Endothelial cell of umbilical vein (primary cell): ENCODE measurements around the gene PDK4. TPM values are rescaled to one million over a fixed set of nuclear protein-coding genes. Genes with fewer than 3 reads are reported as not detected.

Experiments
- BruUV-seq: library from RNA; stranded (reverse); fragments of 400-500 nt; replicated peaks from 2 replicates; lab custom pipeline; 2021; lab: Mats Ljungman, UMichigan
- CTCF ChIA-PET: fragments of 300-600, 350-600 bp; sonication (Branson Sonifier 250); formaldehyde crosslinking; loops from one replicate; lab custom pipeline; 2021; ENCODE audit warnings: antibody characterized with exemption, inconsistent platforms; lab: Charles Lee
- POLR2A ChIA-PET: fragments of 300-600, 350-600 bp; sonication (Branson Sonifier 250); formaldehyde crosslinking; loops from one replicate; lab custom pipeline; 2021; ENCODE audit warnings: antibody characterized with exemption, inconsistent platforms; lab: Charles Lee
- DNase-seq: peaks from one replicate; pipeline ENCODE4 v3.0.0-alpha.2; 2011; ENCODE audit warnings: low read depth, low spot score
- FAIRE-seq: peaks from 2 replicates; lab custom pipeline; 2011; peaks lifted over from hg19 to GRCh38; lab: Jason Lieb, UNC
- H2AFZ ChIP-seq: 2 replicates; pipeline ENCODE4 v1.6.0; 2012; ENCODE audit warnings: low read depth, low read length, control low read depth, inconsistent platforms
- H3K27ac ChIP-seq: 2 replicates; pipeline ENCODE4 v1.5.1; 2011; ENCODE audit warnings: low read depth, mild to moderate bottlenecking, control low read depth, low read length, moderate library complexity; ENCODE audit not compliant: insufficient read depth
- H3K27me3 ChIP-seq, 2 experiments: 2 replicates each; pipeline versions ENCODE4 v1.6.0 to v1.6.1; 2011; ENCODE audit warnings: low read length in 2 of 2, mixed read lengths in 1 of 2; ENCODE audit not compliant: control insufficient read depth in 2 of 2, insufficient read depth in 2 of 2
- H3K36me3 ChIP-seq, 2 experiments: 2 replicates in 1 of 2; 3 replicates in 1 of 2; pipeline ENCODE4 v1.5.1; 2011; ENCODE audit warnings: low read length in 2 of 2, mild to moderate bottlenecking in 1 of 2, moderate library complexity in 1 of 2; ENCODE audit not compliant: control insufficient read depth in 2 of 2, insufficient read depth in 2 of 2; ENCODE audit errors: extremely low read depth in 1 of 2
- H3K4me1 ChIP-seq: 3 replicates; pipeline ENCODE4 v1.5.1; 2011; ENCODE audit warnings: mild to moderate bottlenecking, low read length; ENCODE audit not compliant: control insufficient read depth, insufficient read depth; ENCODE audit errors: extremely low read depth
- H3K4me2 ChIP-seq: 2 replicates; pipeline ENCODE4 v1.6.1; 2011; ENCODE audit warnings: low read length, control low read depth, mixed read lengths; ENCODE audit not compliant: insufficient read depth
- H3K4me3 ChIP-seq, 3 experiments: fragments of 200-600 bp in 1 of 3; sonication (generic), shearing (Covaris generic) in 1 of 3; replicated peaks in 1 of 3; 2 replicates each; pipeline ENCODE4 v1.5.1; 2011 to 2016; ENCODE audit warnings: control low read depth in 3 of 3, low read length in 3 of 3, mild to moderate bottlenecking in 2 of 3, inconsistent platforms in 1 of 3, low read depth in 1 of 3, moderate library complexity in 1 of 3; ENCODE audit not compliant: insufficient read depth in 1 of 3
- H3K79me2 ChIP-seq: 2 replicates; pipeline ENCODE4 v1.6.0; 2012; ENCODE audit warnings: low read length, inconsistent platforms; ENCODE audit not compliant: control insufficient read depth, insufficient read depth
- H3K9ac ChIP-seq: replicated peaks from 2 replicates; pipeline ENCODE3; 2011; ENCODE audit warnings: low read length, control low read depth; ENCODE audit not compliant: insufficient read depth; ENCODE audit errors: extremely low read depth
- H3K9me1 ChIP-seq: replicated peaks from 3 replicates; pipeline ENCODE4 v1.6.0; 2011; ENCODE audit warnings: mild to moderate bottlenecking, low read length; ENCODE audit not compliant: control insufficient read depth, insufficient read depth; ENCODE audit errors: extremely low read depth
- H3K9me3 ChIP-seq: replicated peaks from 2 replicates; pipeline ENCODE4 v1.5.1; 2012; ENCODE audit warnings: low read length, inconsistent platforms; ENCODE audit not compliant: control insufficient read depth, insufficient read depth
- H4K20me1 ChIP-seq: replicated peaks from 2 replicates; pipeline ENCODE3; 2011; ENCODE audit warnings: mild to moderate bottlenecking, low read length; ENCODE audit not compliant: control insufficient read depth, insufficient read depth; ENCODE audit errors: extremely low read depth
- CTCF ChIP-seq, 2 donors: IDR thresholded peaks; 1 replicate in 1 of 2; 2 replicates in 1 of 2; pipeline ENCODE4 v1.5.1; 2011; ENCODE audit warnings: low read length in 2 of 2, mild to moderate bottlenecking in 2 of 2, moderate library complexity in 2 of 2, control low read depth in 1 of 2, inconsistent platforms in 1 of 2, low read depth in 1 of 2; ENCODE audit not compliant: insufficient read depth in 1 of 2; ENCODE audit errors: extremely low read depth in 1 of 2
- EZH2 ChIP-seq: IDR thresholded peaks from 2 replicates; pipeline ENCODE4 v1.6.1; 2012; ENCODE audit warnings: borderline replicate concordance, low read depth, mild to moderate bottlenecking, moderate library complexity, low read length, inconsistent platforms; ENCODE audit not compliant: severe bottlenecking
- FOS ChIP-seq: IDR thresholded peaks from 2 replicates; pipeline ENCODE4 v1.6.1; 2011; ENCODE audit warnings: mild to moderate bottlenecking, low read length, moderate library complexity, borderline replicate concordance; ENCODE audit not compliant: insufficient read depth
- GATA2 ChIP-seq: IDR thresholded peaks from 2 replicates; pipeline ENCODE4 v1.7.0; 2011; ENCODE audit warnings: low read depth, mild to moderate bottlenecking, moderate library complexity, mixed read lengths, low read length; ENCODE audit not compliant: insufficient read length, insufficient read depth
- JUN ChIP-seq: IDR thresholded peaks from 2 replicates; pipeline ENCODE4 v1.6.1; 2011; ENCODE audit warnings: borderline replicate concordance, low read depth; ENCODE audit not compliant: insufficient read length, insufficient read depth
- MAX ChIP-seq: IDR thresholded peaks from 2 replicates; pipeline ENCODE4 v1.6.1; 2011; ENCODE audit not compliant: insufficient read depth, insufficient read length
- MYC ChIP-seq: IDR thresholded peaks from one replicate; pipeline ENCODE4 v1.6.1; 2011; ENCODE audit warnings: mild to moderate bottlenecking, low read depth, low read length
- POLR2A ChIP-seq: IDR thresholded peaks from 2 replicates; pipeline ENCODE4 v1.6.1; 2012; ENCODE audit warnings: low read depth, mild to moderate bottlenecking, control low read depth, low read length
- POLR2AphosphoS5 ChIP-seq: IDR thresholded peaks from 2 replicates; pipeline ENCODE4 v1.6.1; 2012; ENCODE audit warnings: low read depth, mild to moderate bottlenecking, control low read depth, low read length, moderate library complexity; ENCODE audit not compliant: insufficient read depth
- dilution Hi-C: fragments of 300-500 bp; cut with MboI; formaldehyde crosslinking; loops from one replicate; pipeline ENCODE4 v1.15.0; 2019; ENCODE audit warnings: low sequenced_read_pairs; ENCODE audit not compliant: extremely low pct_ligation_motif_present
- intact Hi-C: fragments of 100-400 bp; cut with micrococcal nuclease; formaldehyde crosslinking; loops from one replicate; pipeline ENCODE4 v1.10.0; 2022
- polyA plus RNA-seq, 4 experiments: library from polyadenylated mRNA; depleted of rRNA in 3 of 4; stranded (reverse) in 3 of 4; unstranded in 1 of 4; fragments of >200 nt; gene quantifications; 2 replicates each; pipeline versions ENCODE4 v1.2.1 to v1.2.3, GENCODE V29; 2011 to 2012; ENCODE audit warnings: missing spikeins in 1 of 4
- total RNA-seq: library from RNA; stranded (reverse); gene quantifications from 2 replicates; pipeline ENCODE4 v1.2.3, GENCODE V29; 2021

The PDK4 gene
- total and polyA plus RNA-seq, 2 donors (not counting 3 experiments of a cell fraction or from before 2014, with no cell fraction given): 0.75 to 2.5 TPM

- no TSS peak for BruUV-seq
- no peak overlapping the region for H3K27ac ChIP-seq
- H3K4me3 ChIP-seq: no peak overlapping the region
- no peak overlapping the region for H3K9ac ChIP-seq
- no peak overlapping the region for H2AFZ ChIP-seq
- H3K4me1 ChIP-seq: no peaks in the 10 kb centered on the region
- POLR2A ChIA-PET: no interaction called here
- H4K20me1 ChIP-seq: no peaks in the 10 kb centered on the region
- H3K27me3 ChIP-seq: peaks cover 0 to 2% of the 10 kb centered on the region in 2 experiments
- no peaks in the 10 kb centered on the region for H3K9me1 ChIP-seq
- FAIRE-seq: no peak
- no peaks in the 10 kb centered on the region for H3K36me3 ChIP-seq
- no peaks in the 10 kb centered on the region for H3K79me2 ChIP-seq
- no peaks in the 10 kb centered on the region for H3K9me3 ChIP-seq
- intact Hi-C loops (no loop called here), dilution Hi-C loops (no loop called here)
- TF ChIP-seq JUN (no peak), GATA2 (no peak), POLR2A (no peak), CTCF (IDR thresholded peaks at IDR 0.05; ENCODE audit: extremely low read depth in 1 of 2, insufficient read depth in 1 of 2, low read depth in 1 of 2, low read length in 2 of 2) (no peak), FOS (no peak), EZH2 (no peak), MAX (no peak), MYC (no peak), POLR2AphosphoS5 (no peak)
- H3K4me2 ChIP-seq: no peak overlapping the region
- CTCF ChIA-PET: interaction anchor here (1.2 to 1.4 kb wide), 2 partner anchors 14 to 131 kb away, joined by 3 to 5 read pairs; no protein-coding TSS in a partner anchor
- no peak for DNase-seq
Observed at GRCh38 chr7:95558864-95559263, 37.5 kb downstream of the PDK4 start.
